ENCODE results near the gene ICOSLG.

Gene ICOSLG

GRCh38 chr21:44272284-44272858 lies 31.6 kb upstream of the ICOSLG start:
- Histone ChIP-seq H3K9me2 (replicated peaks; ENCODE audit: insufficient read depth, low read length) (no peaks in the 10 kb centered on the region), H3F3A (ENCODE audit: insufficient read depth) (no peaks in the 10 kb centered on the region), H3K79me2 (ENCODE audit: insufficient read depth, low read length) (no peaks in the 10 kb centered on the region), H3K27ac (ENCODE audit: low read depth, low read length) (no peak overlapping the region), H2AFZ (ENCODE audit: low read depth, low read length, severe bottlenecking) (no peak overlapping the region), H3K9me3 (ENCODE audit: insufficient read depth, low read length) (no peaks in the 10 kb centered on the region), H3K9ac (ENCODE audit: low read length) (no peak overlapping the region), H3K4me2 (ENCODE audit: low read depth, low read length, poor library complexity, severe bottlenecking) (no peak overlapping the region), H3K4me3 (ENCODE audit: insufficient read depth, low read length, poor library complexity, severe bottlenecking) (no peak overlapping the region), H3K27me3 (ENCODE audit: low read length) (no peaks in the 10 kb centered on the region), H3K36me3 (ENCODE audit: low read length) (no peaks in the 10 kb centered on the region), H4K20me1 (ENCODE audit: low read depth, low read length) (no peaks in the 10 kb centered on the region)
- TF ChIP-seq CTCF (IDR thresholded peaks at IDR 0.05; ENCODE audit: insufficient read depth, low read length, poor library complexity, severe bottlenecking) (no peak), EZH2phosphoT487 (conservative IDR thresholded peaks at IDR 0.05; ENCODE audit: low read length) (no peak)

- Histone ChIP-seq H3F3A (ENCODE audit: insufficient read depth) (no peaks in the 10 kb centered on the region), H3K27me3 (ENCODE audit: low read length) (no peaks in the 10 kb centered on the region), H4K20me1 (ENCODE audit: low read depth, low read length) (no peaks in the 10 kb centered on the region), H3K9me3 (ENCODE audit: insufficient read depth, low read length) (no peaks in the 10 kb centered on the region), H3K79me2 (ENCODE audit: insufficient read depth, low read length) (no peaks in the 10 kb centered on the region), H2AFZ (ENCODE audit: low read depth, low read length, severe bottlenecking) (no peak overlapping the region), H3K4me2 (ENCODE audit: low read depth, low read length, poor library complexity, severe bottlenecking) (no peak overlapping the region), H3K4me3 (ENCODE audit: insufficient read depth, low read length, poor library complexity, severe bottlenecking) (no peak overlapping the region), H3K9me2 (replicated peaks; ENCODE audit: insufficient read depth, low read length) (no peaks in the 10 kb centered on the region), H3K9ac (ENCODE audit: low read length) (no peak overlapping the region), H3K27ac (ENCODE audit: low read depth, low read length) (no peak overlapping the region), H3K36me3 (ENCODE audit: low read length) (no peaks in the 10 kb centered on the region)
- TF ChIP-seq CTCF (IDR thresholded peaks at IDR 0.05; ENCODE audit: insufficient read depth, low read length, poor library complexity, severe bottlenecking) (no peak), EZH2phosphoT487 (conservative IDR thresholded peaks at IDR 0.05; ENCODE audit: low read length) (no peak)
Observed at GRCh38 chr21:44271558-44272283, 31.0 kb upstream of the ICOSLG start.

- TF ChIP-seq CTCF (IDR thresholded peaks at IDR 0.05; ENCODE audit: insufficient read depth, low read length, poor library complexity, severe bottlenecking) (no peak), EZH2phosphoT487 (conservative IDR thresholded peaks at IDR 0.05; ENCODE audit: low read length) (no peak)
- Histone ChIP-seq H4K20me1 (ENCODE audit: low read depth, low read length) (no peaks in the 10 kb centered on the region), H3K9me3 (ENCODE audit: insufficient read depth, low read length) (no peaks in the 10 kb centered on the region), H3K79me2 (ENCODE audit: insufficient read depth, low read length) (no peaks in the 10 kb centered on the region), H3K27me3 (ENCODE audit: low read length) (no peaks in the 10 kb centered on the region), H3K9ac (ENCODE audit: low read length) (no peak overlapping the region), H3K36me3 (ENCODE audit: low read length) (no peaks in the 10 kb centered on the region), H3K4me3 (ENCODE audit: insufficient read depth, low read length, poor library complexity, severe bottlenecking) (no peak overlapping the region), H3K27ac (ENCODE audit: low read depth, low read length) (no peak overlapping the region), H2AFZ (ENCODE audit: low read depth, low read length, severe bottlenecking) (no peak overlapping the region), H3F3A (ENCODE audit: insufficient read depth) (no peaks in the 10 kb centered on the region), H3K9me2 (replicated peaks; ENCODE audit: insufficient read depth, low read length) (no peaks in the 10 kb centered on the region), H3K4me2 (ENCODE audit: low read depth, low read length, poor library complexity, severe bottlenecking) (no peak overlapping the region)
Observed at GRCh38 chr21:44269090-44269489, 28.3 kb upstream of the ICOSLG start.
